Measurements from ENCODE around the gene NELFB. TPM values are rescaled to one million over a fixed set of nuclear protein-coding genes. Genes with fewer than 3 reads are reported as not detected.

NELFB gene
- total RNA-seq, 4 donors from 2014 or later = 28.1 to 90.5 (median 53.9) TPM

GRCh38 chr9:137233143-137233980, 21.8 kb upstream of the NELFB start:
- intact Hi-C loops (cut with DNase I; ENCODE audit: low total_unique reads) = no loop called here
- Histone ChIP-seq H3K9me3 (no peaks in the 10 kb centered on the region), H3K4me3 (no peak overlapping the region), H3K4me1 (peaks cover 23 to 46% (median 36%) of the 10 kb centered on the region in 4 donors), H3K27me3 (peaks cover 67% of the 10 kb centered on the region), H3K27ac (no peak overlapping the region), H3K36me3 (no peaks in the 10 kb centered on the region)
- in situ Hi-C loops (cut with MboI; ENCODE audit: low pct_ligation_motif_present in 1 of 4, low pct_unique_long_range_greater_than_20kb in 1 of 4, low sequenced_read_pairs in 3 of 4) = loop anchor here in 1 of 4 donors (10.0 kb wide), 1 partner anchor 109 kb away; no protein-coding TSS in a partner anchor
- no peak for DNase-seq
- 61% methylated on average over 26 of the region's 40 CpGs; no CpG with 5 or more reads in 1 of the 2 donors for WGBS, 2 donors (ENCODE audit: low coverage in 1 of 2)
- TF ChIP-seq POLR2AphosphoS5 (IDR thresholded peaks at IDR 0.05) (no peak), CTCF (IDR thresholded peaks at IDR 0.05) (no peak), EP300 (IDR thresholded peaks at IDR 0.05; ENCODE audit: low read depth) (no peak), POLR2A (IDR thresholded peaks at IDR 0.05) (no peak)

GRCh38 chr9:137234055-137234697, 21.0 kb upstream of the NELFB start:
- no peak for TF ChIP-seq POLR2A (IDR thresholded peaks at IDR 0.05)
- Histone ChIP-seq H3K27ac (no peak overlapping the region), H3K4me3 (no peak overlapping the region), H3K4me1 (peaks cover 30 to 53% (median 43%) of the 10 kb centered on the region in 4 donors), H3K36me3 (no peaks in the 10 kb centered on the region), H3K27me3 (peaks cover 59% of the 10 kb centered on the region), H3K9me3 (no peaks in the 10 kb centered on the region)
- intact Hi-C loops (cut with DNase I; ENCODE audit: low total_unique reads) = no loop called here
- in situ Hi-C loops (cut with MboI; ENCODE audit: low pct_ligation_motif_present in 1 of 4, low pct_unique_long_range_greater_than_20kb in 1 of 4, low sequenced_read_pairs in 3 of 4) = loop anchor here in 1 of 4 donors (10.0 kb wide), 1 partner anchor 109 kb away; no protein-coding TSS in a partner anchor
- no peak for DNase-seq
- WGBS, 2 donors (ENCODE audit: low coverage in 1 of 2) = 25% methylated on average over 26 of the region's 40 CpGs; no CpG with 5 or more reads in 1 of the 2 donors

GRCh38 chr9:137234758-137235423, 20.2 kb upstream of the NELFB start:
- Histone ChIP-seq H3K27me3 (peaks cover 52% of the 10 kb centered on the region), H3K9me3 (no peaks in the 10 kb centered on the region), H3K4me3 (no peak overlapping the region), H3K36me3 (no peaks in the 10 kb centered on the region), H3K27ac (no peak overlapping the region), H3K4me1 (peaks cover 37 to 57% (median 45%) of the 10 kb centered on the region in 4 donors)
- TF ChIP-seq POLR2A (IDR thresholded peaks at IDR 0.05) (no peak), POLR2AphosphoS5 (IDR thresholded peaks at IDR 0.05) (no peak), CTCF (IDR thresholded peaks at IDR 0.05) (no peak), EP300 (IDR thresholded peaks at IDR 0.05; ENCODE audit: low read depth) (no peak)
- in situ Hi-C loops (cut with MboI; ENCODE audit: low pct_ligation_motif_present in 1 of 4, low pct_unique_long_range_greater_than_20kb in 1 of 4, low sequenced_read_pairs in 3 of 4) (loop anchor here in 1 of 4 donors (10.0 kb wide), 1 partner anchor 110 kb away; no protein-coding TSS in a partner anchor), intact Hi-C loops (cut with DNase I; ENCODE audit: low total_unique reads) (no loop called here)
- WGBS, 2 donors (ENCODE audit: low coverage in 1 of 2) = 66 to 80% methylated on average over 2 to 17 of the region's 18 CpGs
- no peak for DNase-seq

- DNase-seq = no peak
- no peak for TF ChIP-seq POLR2AphosphoS5 (IDR thresholded peaks at IDR 0.05)
- TF ChIP-seq POLR2A (IDR thresholded peaks at IDR 0.05) = no peak
- TF ChIP-seq CTCF (IDR thresholded peaks at IDR 0.05) = no peak
- TF ChIP-seq EP300 (IDR thresholded peaks at IDR 0.05; ENCODE audit: low read depth) = no peak
- H3K9me3 ChIP-seq = no peaks in the 10 kb centered on the region
- no peaks in the 10 kb centered on the region for H3K36me3 ChIP-seq
- 61% methylated on average over 15 of the region's 35 CpGs; no CpG with 5 or more reads in 1 of the 2 donors for WGBS, 2 donors (ENCODE audit: low coverage in 1 of 2)
- no peak overlapping the region for H3K27ac ChIP-seq
- intact Hi-C loops (cut with DNase I; ENCODE audit: low total_unique reads) (no loop called here), in situ Hi-C loops (cut with MboI; ENCODE audit: low pct_ligation_motif_present in 1 of 4, low pct_unique_long_range_greater_than_20kb in 1 of 4, low sequenced_read_pairs in 3 of 4) (loop anchor here in 1 of 4 donors (10.0 kb wide), 1 partner anchor 111 kb away; no protein-coding TSS in a partner anchor)
- peaks cover 34 to 52% (median 44%) of the 10 kb centered on the region in 4 donors for H3K4me1 ChIP-seq
- peak overlapping the region in 1 of 4 donors; percentile 26 for H3K4me3 ChIP-seq
- peaks cover 44% of the 10 kb centered on the region for H3K27me3 ChIP-seq
Measured at GRCh38 chr9:137235424-137236237, 19.5 kb upstream of the NELFB start.

Measured in transverse colon (tissue), 4 donors.